Stimulated activated CD4-positive, alpha-beta T cell treated with anti-CD3 and anti-CD28 coated beads, Interleukin-2, amount 100 ng/mL, for 4 hours (primary cell): Measurements from ENCODE around the gene SHC3.

Source experiments
- DNase-seq: peaks from one replicate; pipeline ENCODE4 v3.0.0-alpha.2; 2020; ENCODE audit warnings: low read depth

Gene SHC3

DNA sequence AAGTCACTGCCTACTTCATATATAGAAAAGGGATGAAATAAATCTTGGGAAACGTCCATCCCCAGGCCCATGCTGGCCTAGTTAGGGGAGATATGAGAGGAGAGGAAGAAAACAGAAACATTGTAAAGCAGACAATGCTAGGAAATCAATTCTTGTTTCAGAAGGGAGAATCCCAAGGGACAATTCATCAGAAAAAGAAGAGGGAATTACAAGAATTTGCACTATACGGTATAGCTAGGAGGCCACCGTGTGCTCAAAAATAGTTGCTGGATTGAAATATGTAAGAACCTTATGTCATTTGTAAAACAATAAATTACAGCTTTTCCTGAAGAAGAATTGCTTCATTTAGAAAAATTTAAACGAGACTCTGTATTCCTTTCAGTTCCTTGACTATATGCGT lies 8.3 kb upstream of the SHC3 start:
- DNase-seq, result no peak

DNA sequence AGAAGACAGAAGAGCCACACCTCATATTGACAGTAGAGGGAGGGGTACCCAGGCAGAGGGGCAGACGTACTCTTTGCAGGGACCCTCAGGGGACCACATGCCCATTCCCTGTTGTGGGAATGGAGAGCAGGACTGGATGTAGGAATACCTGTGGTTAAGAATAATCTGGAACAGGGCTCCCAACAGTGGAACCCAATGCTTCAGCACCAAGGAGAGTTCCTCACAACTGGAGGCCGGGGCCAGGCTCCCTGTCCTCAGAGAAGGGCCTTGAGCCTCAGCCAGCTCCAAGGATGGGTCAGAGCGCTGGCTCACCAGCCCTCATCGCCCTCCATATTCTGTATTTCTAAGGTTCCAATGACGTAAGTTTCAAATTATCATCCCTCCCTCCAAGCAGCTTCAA lies 7.4 kb upstream of the SHC3 start:
- no peak for DNase-seq

DNA sequence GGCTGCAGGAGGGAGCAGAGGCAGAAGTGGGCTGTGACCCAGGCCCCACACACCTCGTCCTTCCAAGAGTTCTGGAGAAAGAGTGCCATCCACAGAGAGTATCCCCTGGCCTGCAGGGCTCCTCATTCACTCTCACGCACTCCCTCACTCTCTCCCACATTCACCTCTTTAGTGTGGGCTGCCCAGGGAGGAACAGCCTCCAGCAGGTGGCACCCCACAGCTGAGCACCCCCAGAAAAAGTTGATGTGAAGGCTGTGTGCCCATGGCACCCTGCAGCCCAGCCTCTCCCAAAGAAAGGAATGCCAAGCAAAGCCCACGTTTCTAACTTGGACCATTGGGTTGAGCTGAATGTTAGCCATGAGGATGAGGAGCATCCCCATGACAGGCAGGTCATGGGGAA lies 4.5 kb upstream of the SHC3 start:
- DNase-seq, result no peak

DNA sequence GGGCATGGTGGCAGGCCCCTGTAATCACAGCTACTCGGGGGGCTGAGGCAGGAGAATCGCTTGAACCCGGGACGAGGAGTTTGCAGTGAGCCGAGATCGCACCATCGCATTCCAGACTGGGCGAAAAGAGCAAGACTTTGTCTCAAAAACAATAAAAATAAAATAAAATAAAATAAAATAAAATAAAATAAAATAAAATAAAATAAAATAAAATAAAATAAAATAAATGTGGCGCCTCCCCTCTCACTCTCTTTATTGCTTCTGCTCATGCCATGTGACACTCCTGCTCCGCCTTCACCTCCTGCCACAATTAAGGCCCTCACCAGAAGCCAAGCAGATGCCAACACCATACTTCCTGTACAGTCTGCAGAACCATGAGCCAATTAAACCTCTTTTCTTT lies 3.8 kb upstream of the SHC3 start:
- DNase-seq, result no peak

DNA sequence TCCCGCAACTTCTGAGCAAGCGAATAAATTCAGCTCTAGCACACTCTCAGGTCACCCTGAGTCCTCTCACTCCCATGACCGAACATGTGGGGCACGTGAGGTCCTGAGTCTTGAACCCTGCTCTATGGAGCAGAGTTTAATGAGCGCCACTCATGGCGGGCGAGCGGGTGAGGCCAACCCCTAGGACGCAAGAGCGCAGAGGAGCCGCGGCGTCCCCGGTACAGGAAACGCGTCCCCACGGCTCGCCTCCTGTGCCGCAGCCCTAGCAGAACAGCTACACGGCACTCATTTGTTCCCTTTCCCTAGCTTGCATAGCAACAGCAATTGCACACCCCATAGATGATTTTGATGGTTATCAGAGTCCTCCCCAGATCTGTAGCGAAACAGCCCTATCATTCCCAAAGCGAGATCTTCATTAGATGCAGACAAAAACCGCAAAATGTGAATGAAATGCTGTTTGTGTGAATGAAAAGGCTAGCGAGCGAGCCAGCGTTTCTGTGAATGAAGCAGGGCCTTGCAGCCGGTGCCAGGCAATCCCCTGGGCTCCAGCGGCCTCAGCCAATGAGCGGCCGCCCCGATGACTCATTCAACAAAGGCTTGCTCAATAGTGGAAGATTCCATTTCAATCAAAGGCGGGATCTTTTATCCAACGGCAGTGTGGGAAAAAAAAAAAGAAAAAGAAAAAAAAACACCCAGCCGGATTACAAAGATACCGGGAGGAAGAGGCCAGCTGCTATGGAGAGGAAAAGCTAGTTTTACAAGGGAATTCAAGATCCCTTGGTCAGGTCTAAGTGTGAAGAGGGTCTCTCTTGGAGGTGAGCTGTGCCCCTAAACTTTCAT lies 1.5 kb upstream of the SHC3 start:
- DNase-seq, result peak; percentile 13

DNA sequence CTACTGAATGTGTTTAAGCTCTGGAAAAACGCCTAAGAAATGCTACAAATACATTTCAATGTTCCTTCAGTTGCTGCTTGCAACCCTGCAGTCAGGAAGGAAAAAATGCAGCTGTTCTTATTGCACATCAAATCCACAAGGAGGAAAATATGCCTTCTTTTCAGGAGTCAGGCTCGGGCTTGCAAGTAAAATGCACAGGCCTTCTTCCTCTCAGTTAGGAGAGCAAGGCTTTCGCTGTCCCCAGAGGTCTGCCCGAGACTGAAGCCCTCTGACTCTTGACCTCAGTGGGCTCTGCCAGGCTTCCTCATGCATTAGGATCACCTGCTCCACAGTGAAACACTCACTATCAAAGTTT lies 899 bp upstream of the SHC3 start:
- no peak for DNase-seq

DNA sequence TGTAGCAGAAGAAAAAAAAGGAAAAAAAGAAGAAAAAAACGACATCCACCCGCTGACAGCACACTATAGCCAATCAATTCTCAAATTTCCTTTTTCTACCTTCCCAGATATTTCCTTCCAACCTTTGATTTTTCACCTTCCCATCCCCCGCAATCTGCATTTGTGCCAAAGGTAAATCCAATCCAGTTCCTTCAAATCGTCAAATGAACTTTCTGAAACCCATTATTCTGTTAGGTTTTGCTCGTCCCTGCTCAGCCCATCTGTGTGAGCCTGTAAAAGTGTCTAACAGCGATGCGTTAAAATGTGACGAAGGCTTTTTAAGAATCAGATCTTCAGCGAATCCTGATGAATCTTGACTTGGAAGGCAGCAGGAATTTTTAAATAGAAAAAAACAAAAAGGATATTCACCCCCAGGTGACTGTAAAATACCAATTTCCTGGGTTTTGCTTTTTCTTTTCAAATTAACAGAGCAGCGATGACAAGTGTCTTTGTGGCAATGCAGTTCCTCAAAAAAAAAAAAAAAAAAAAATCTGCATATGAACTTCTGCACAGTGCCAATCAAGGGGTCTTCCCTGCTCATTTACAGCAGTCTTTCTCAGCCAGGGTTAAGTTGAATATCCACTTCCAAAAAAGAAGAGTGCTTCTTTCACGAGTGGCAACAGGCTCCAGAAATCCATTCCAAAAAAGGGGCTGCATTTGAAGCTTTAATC lies 367 bp upstream of the SHC3 start:
- DNase-seq, result no peak

DNA sequence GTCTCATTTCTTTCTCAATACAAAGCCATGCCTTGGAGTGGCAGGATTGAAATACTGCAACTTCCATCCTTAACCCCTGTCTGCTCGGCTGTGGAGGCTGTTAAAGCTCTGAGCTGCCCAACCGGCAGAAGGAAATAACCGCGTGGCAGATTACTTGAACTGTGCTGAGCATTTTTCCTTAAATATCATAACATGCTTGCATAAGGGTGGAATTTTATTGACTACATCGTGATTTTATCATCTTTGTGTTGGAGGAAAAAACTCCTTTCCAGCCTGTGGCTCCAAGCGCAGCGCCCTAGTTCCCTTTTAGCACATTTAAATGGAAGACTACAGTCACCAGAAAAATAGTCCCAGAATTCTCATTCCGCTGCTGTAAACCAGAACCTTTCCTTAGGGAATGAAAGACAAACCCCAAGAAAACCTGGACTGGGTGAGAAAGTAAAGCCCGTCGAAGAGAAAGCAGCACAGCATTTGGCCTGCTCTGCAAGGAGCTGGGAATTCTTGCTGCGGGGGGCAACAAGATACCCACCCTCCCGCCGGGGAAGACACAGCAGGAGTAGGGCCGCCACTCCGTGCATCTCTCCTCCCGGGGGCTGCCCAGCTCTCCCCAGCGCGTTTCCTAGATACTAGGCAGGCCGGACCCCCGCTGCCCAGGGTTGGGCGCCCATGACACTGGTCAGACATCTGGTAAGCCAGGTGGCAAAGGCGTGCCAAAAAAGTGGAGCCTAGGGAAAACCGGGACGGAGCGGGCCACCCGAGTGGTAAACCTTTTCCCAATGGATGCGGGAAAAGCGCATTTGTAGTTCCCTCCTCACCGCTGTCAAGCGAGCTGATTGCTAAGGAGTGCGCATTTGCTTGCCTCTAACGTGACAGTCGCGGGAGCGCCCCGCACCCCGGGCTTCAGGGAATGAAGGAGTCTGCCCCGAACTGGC lies 1.3 kb downstream of the SHC3 start:
- DNase-seq, result no peak

DNA sequence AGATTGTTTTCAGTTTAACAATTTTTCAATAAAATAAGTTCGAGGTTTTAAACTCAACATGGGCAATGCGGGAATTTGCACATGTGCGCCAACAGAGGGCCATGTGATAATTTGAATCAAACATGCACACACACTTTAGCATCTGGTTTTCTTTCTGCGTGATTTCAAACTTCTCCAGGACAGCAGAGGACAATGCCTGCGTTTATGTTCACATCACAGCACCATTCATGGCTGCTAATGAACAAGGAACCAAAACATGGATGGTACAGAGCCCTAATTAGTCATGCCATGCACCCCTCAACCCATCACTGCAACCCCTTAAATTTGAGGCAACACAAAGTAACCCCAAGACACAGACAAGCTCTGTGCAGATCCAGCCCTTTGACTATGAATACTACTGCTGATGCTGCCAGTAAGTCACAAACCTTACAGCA lies 2.8 kb downstream of the SHC3 start:
- no peak for DNase-seq

DNA sequence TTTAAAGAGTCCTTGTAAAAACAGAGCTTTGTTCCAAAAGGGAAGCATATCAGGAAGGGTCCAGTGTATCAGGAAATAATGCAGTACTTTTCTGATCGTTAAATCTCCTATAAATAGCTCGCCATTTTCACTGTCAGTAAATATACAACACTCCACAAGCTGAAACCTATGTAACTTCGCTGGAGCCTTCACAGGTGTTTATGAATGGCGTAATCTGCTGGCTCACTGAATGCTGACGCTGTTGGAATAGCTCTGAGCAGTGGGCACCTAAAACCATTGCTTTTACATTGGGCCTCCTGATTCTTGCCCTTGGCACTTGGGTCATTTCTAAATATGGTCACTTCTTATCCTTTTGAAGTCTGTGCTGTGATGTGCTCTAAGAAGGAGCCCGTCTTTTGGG lies 4.3 kb downstream of the SHC3 start:
- no peak for DNase-seq

DNA sequence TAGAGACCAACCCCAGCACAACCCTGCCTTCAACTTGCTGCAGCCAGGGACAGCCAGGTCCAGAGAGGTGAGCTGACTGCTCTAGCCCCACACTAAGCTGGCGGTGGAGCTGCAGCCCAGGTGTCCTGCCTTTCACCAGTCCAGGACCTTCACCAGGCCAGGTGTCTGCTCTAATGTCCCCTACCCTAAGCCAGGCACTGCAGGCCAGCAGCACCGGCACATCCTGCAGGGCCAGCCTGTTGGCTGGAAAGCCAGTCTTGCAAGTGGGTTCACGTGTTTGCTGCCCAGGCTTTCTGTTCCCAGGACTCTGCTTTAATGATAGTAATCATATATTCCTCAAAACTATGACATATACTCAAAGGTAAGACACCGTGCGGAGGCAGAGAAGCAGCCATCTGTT lies 5.5 kb downstream of the SHC3 start:
- DNase-seq, result no peak

DNA sequence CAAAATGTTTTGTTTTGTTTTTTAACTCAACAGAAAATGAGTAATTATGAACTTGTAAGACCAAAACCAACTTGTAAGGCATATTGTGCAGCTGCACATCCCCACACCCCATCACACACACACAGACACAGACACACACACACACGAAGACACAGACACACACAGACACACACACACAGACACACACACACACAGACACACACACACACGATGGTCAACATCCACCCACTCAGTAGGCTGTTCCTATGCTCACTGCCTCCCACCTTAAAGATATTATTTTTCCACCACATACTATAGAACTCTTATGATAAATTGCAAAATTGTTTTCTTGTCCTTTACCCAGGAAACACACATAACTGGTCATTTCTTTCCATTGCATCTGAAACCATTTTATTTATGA lies 6.2 kb downstream of the SHC3 start:
- no peak for DNase-seq

DNA sequence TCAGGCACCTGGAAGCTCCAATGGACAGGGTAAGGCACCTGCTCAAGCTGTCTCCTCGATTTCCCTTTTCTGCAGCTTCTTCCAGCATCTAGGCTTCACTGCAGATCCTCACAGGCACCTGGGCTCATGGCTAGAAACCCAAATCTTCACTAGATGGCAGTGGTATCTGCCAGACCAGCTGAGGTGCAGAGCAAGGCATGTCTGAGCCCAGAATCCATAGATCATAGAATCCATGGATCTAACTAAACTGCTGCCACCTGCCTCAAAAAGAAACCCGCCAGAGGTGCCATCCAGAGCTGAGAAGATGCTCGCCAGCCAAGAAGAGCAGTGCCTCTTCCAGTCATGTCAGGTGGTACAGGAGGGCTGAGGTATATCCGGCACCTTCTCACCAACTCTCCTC lies 6.9 kb downstream of the SHC3 start:
- no peak for DNase-seq

DNA sequence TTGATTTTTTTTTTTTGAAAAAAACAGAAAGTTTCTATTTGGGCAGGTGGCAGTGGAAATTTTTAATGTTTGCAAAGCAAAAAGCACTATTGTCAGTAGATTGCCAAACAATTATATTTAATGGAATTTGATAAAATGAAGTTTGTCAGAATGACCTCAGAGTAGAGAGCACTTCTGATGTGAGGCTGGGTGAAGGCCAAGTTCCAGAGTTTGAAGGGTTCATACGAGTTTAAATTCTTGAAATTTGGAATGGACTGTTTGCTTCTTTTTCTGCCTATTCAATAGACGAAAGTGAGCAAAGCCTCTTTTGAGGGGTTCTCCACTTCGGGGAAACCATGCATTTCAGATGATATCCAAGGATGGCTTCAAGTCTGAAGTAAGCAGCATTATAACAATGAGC lies 7.4 kb downstream of the SHC3 start:
- DNase-seq, result no peak

DNA sequence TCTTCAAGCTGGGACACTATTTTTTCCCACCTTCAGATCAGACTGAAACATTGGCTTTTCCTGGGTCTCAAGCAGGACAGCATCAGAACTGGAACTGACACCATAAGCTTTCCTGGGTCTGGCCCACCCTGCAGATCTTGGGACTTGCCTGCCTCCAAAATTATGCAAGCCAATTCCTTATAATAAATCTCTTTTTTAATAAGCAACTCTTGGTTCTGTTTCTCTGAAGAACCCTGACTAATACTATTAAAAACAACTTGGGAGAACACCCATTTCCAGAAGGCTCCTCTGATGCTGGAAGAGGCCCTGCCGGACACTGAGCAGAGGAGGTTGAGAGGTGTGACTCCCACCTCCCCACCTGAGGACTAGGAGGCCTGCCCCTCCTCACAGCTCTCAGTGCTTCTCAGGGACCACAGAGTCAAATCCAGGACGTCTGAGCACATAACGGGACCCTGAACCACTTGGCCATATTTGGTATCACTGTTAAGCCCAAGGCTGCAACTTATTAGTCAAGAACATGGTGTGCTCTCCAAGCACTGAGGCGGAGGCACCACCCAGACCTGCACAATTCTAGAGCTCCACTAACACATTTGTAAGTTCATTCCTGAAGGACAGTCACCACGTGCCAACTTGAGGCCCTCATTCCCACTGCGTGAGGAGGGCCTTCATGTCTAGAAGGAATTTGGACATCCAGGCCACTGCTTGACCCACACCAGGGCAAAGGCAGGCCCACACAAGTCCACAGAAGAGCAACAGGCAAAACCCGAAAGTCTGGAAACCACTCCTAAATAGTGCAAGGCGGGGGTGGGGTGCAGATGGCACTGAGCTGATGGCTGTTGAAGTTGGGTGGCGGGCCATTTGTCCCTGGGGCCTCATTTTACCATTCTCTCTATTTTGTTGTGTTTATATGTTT lies 9.5 kb downstream of the SHC3 start:
- DNase-seq, result no peak

DNA sequence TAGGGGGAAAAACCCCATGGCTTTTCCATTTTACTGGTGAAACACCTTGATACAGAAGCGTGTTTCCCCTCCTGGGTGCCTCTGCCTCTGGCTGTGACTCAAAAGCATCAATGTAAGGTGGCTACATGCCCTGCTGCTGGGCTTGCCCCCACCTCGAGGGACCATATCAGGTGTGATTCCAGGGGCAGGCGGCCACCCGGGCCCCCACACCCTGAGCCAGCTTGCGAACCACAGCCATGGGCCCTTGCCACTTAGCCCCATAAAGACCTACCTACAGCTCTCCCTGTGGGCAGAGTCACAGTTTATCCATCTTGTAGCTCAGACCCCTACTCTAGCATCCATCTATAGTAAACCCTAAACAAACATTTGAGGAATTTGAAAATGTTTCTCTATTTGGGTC lies 10.8 kb downstream of the SHC3 start:
- no peak for DNase-seq

DNA sequence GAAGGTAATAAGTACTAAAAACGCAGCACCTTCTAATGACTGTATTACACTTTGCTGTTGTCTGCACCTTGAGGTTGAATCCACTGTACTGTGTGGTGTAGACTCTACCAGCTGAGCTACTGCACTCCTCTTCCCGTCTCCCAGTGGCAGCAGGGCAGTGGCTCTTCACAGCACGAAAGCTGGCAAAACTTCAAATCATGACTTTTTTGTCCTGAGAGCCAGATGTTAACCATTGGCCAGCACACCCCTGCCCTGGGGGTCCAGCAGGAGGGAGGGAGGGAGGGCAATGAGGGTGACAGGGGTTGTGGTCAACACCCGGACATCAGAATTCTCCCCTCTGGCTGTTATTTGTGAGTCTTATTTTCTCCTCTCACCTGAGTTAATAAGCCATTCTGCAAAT lies 11.8 kb downstream of the SHC3 start:
- no peak for DNase-seq

DNA sequence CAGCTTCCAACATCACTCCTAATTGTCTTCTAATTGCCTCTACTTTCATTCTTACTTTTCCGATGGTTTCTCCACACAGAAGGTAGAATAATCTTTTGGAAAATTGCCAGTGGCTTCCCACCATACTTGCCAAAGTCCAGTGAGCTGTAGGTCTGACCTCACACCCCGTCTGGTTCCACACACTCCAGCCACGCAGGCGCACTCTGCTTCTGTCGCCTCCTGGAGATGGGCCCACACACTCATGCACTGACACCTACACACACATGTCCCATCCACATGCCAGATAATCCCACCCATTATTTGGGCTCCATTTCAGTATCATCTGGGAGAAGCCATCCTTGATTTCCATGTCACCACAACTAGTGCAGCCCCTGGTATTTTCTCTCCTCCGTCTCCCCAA lies 12.7 kb downstream of the SHC3 start:
- DNase-seq, result no peak

DNA sequence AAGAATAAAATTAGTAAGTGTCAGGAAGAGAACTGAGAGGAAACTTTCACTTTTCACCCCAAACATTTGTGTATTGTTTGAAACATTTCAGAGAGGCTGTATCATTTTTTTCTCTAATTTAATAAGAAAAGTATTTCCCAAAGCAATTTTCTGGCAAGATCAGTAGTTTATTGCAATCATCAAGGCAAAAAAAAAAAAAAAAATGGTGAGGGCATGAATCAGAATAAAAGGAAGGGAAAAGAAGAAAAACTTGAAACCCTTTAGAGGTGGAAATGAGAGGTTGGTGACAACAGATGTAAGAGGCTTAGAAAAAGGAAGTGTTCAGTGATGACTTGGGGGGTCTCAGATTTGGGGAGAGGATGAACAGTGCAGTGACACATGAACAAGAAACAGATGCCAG lies 13.3 kb downstream of the SHC3 start:
- DNase-seq, result no peak

DNA sequence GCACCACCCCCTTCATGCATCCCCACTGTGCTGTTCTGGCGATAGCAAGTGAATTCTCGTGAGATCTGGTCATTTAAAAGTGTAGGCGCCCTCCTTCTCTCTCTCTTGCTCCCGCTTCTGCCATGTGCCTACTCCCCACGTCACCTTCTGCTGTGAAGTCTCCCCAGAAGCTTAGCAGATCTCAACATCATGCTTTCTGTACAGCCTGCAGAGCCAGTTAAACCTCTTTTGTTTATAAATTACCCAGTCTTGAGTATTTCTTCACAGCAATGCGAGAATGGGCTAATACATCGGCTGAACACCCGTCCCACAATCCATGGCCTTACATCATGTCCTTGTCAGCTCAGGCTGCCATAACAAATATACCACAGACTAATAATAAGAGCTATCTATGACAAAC lies 17.4 kb downstream of the SHC3 start:
- no peak for DNase-seq

DNA sequence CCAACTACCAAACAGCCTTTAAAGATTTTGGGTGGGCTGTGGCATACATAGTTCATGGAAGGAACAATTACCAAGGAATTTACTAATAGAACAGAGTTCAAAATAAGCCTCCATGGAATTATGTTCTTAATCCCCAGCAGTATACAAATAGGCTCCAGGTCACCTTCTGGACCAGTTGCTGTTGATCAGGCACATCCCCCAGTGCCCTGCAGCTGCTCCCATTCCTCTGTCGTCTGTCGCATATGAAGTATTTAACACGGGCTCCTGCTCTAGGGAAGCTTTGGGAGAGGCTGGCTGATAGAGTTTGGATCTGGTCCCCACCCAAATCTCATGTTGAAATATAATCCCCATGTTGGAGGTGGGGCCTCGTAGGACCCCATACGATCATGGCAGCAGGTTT lies 17.8 kb downstream of the SHC3 start:
- DNase-seq, result no peak
